GM10266 (cell line): ENCODE data around the gene TRMT2A.

Experiments
- DNase-seq: peaks from one replicate; pipeline ENCODE4 v3.0.0; 2012; ENCODE audit errors: extremely low spot score
- CTCF ChIP-seq: IDR thresholded peaks from 2 replicates; pipeline ENCODE4 v1.5.1; 2012; ENCODE audit warnings: mild to moderate bottlenecking, low read depth; ENCODE audit not compliant: control insufficient read depth, insufficient read depth; ENCODE audit errors: missing control alignments

Gene TRMT2A

DNA sequence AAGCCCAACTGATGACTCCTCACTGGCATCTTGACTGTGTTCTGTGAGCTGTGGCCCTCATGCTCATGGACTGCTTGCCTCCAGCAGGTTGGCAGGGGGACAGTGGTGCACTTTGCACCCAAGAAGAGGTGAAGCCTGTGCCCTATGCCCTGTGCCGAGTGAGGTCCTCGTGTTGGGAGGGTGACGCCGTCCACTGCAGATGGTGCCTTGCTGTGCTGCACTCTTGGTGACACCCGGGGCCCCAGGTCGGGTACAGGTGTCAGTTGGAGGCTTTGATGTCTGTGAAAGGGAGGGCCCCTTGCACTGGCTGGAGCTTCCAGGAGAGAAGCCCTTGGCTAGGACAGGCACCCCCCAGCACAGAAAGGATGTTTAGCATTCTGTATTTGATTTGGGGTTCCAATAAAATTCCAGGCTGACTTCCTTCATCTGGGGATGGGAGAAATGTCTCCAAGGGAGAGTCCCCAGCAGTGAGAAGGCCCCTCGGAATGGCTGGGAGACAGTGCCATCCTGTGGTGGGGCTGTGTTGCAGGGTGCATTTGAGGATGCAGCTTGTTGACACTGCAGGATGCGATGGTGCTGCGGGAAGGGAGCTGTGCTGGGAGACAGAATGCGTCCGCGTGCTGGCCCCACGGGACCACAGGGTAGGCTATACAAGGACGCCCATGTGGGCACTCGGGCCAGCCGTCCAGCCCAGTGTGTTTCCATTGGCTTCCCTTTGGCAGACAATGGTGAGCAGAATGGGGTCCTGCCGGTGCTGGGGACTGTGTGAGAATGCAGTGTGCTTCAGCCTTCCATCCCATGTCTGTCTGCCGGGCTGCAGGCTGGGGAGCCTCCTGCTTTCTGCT lies 12.1 kb upstream of the TRMT2A start:
- TF ChIP-seq CTCF: peak; percentile 54
- DNase-seq: peak; percentile 64

- DNase-seq: no peak
- TF ChIP-seq CTCF: no peak
These were observed 11.5 kb upstream of the TRMT2A start for GRCh38 chr22:20128619-20128901.

GRCh38 chr22:20127869-20128618 lies 11.0 kb upstream of the TRMT2A start:
- no peak for DNase-seq

DNA sequence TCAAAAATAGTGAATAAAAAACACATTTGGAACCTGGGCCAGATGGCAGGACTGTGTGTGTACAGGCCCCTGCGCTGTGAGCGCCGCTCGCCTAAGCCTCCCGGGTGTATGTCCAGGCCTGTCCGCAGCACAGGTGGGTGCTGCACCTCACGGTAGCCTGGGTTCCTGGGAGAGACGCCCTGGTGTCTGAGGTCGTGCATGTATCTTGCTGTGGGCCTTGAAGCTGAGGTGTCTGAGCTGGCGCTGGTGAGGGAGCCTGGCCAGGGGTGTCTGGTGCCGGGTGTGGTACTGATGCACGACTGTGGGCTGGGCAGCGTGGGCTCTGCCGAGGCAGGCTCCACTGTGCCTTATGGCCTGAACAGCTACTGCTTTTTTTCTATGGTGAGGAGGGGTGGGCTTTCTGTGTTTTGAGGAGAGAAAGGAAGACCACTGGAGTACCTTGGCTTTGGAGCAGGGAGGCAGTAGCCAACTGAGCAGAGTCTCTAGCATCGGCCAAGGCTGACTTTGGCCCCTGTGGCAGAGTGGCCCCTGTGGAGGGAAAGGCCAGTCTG lies 10.4 kb upstream of the TRMT2A start:
- no peak for DNase-seq
- TF ChIP-seq CTCF: no peak

More at GRCh38 chr22:20127869-20128618, 11.0 kb upstream of the TRMT2A start:
- TF ChIP-seq CTCF: no peak

GRCh38 chr22:20126284-20127029 lies 9.4 kb upstream of the TRMT2A start:
- DNase-seq: no peak
- no peak for TF ChIP-seq CTCF

DNA sequence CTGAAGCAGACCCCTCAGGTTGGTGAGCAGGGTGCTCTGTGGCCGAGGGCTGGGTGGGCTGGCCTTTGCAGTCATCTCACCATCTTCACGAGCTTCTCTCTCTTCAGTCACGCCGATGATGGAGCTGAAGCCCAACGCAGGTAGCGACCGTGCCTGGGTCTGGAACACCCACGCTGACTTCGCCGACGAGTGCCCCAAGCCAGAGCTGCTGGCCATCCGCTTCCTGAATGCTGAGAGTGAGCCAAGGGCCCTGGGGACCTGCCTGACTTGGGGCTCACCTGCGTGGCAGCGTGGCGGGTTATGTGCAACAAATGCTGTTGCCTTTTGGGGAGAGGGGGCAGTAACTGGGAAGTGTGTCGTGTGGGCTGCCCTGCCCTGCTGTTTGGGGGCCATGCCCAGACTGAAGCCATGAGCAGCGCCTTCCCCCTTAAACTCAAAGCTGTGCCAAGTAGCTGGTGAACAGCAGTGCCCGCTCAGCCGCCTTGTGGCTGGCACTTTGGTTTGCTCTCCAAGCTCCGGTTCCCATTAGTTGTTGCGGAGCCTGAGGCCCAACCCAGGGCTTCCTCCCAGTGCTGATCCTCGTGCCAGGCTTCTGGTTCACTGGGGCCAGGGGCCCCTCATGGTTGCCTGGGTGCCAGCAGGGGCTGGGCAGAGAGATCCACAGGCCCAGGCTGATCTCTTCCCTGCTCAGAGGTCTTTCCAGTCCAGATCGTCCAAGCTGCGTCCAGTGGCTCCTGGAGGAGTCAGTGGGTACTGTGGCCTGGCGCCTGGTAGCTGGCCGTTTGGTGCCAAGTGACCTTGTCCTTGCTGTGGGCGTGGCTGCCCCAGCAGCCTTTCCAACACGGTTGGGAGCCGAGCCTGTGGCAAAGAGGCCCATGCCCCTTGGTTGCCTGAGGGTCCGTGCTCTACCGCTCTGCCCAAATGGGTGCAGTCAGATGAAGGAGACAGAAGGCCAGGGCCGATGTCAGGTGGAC lies 8.5 kb upstream of the TRMT2A start:
- TF ChIP-seq CTCF: no peak
- no peak for DNase-seq
